Ascending aorta (tissue), 2 donors: ENCODE results near the gene TLX1. TPM values are rescaled to one million over a fixed set of nuclear protein-coding genes. Genes with fewer than 3 reads are reported as not detected.

Source experiments
- DNase-seq, 2 donors: peaks; one replicate each; pipeline ENCODE4 v3.0.0-alpha.2; 2019; ENCODE audit warnings: low spot score in 2 of 2
- H3K27ac ChIP-seq, 2 donors: fragments of 200-600 bp; sonication (generic); one replicate each; pipeline ENCODE4 v1.5.1; 2016 to 2017; ENCODE audit warnings: mild to moderate bottlenecking in 1 of 2
- H3K27me3 ChIP-seq: fragments of 200-600 bp; sonication (generic); one replicate; pipeline ENCODE4 v1.5.1; 2017
- H3K36me3 ChIP-seq, 2 donors: fragments of 200-600 bp; sonication (generic); one replicate each; pipeline ENCODE4 v1.5.1; 2016
- H3K4me1 ChIP-seq, 2 donors: fragments of 200-600 bp; sonication (generic); one replicate each; pipeline ENCODE4 v1.5.1; 2016 to 2017; ENCODE audit warnings: mild to moderate bottlenecking in 1 of 2
- H3K4me3 ChIP-seq, 2 donors: fragments of 200-600 bp; sonication (generic); one replicate each; pipeline ENCODE4 v1.5.1; 2016 to 2017; ENCODE audit warnings: mild to moderate bottlenecking in 1 of 2
- H3K9me3 ChIP-seq, 2 donors: fragments of 200-600 bp; sonication (generic); one replicate each; pipeline ENCODE4 v1.5.1; 2016
- CTCF ChIP-seq, 3 experiments: fragments of 200-600 bp in 2 of 3; fragments of 450-650 bp in 1 of 3; sonication (generic) in 2 of 3; IDR thresholded peaks; one replicate each; pipeline ENCODE4 v1.5.1; 2016 to 2019; ENCODE audit warnings: antibody characterized with exemption in 3 of 3, mild to moderate bottlenecking in 1 of 3, moderate library complexity in 1 of 3
- intact Hi-C: fragments of 100-400 bp; cut with DNase I; formaldehyde crosslinking; loops from one replicate; pipeline ENCODE4 v1.15.1; 2023
- total RNA-seq: library from RNA; depleted of rRNA; stranded (reverse); fragments of >200 nt; gene quantifications from one replicate; pipeline ENCODE4 v1.1.0, GENCODE V29; 2016

The TLX1 gene
- total RNA-seq, 1 donor from 2014 or later = not detected

GRCh38 chr10:101123815-101124617 is 7.1 kb upstream of the TLX1 start:
- intact Hi-C loops = no loop called here

GRCh38 chr10:101124933-101125332 is 6.2 kb upstream of the TLX1 start:
- no peak for TF ChIP-seq CTCF (IDR thresholded peaks at IDR 0.05)
- Histone ChIP-seq H3K27me3 (peaks cover 8% of the 10 kb centered on the region), H3K27ac (no peak overlapping the region), H3K4me1 (peaks cover 0 to 11% of the 10 kb centered on the region in 2 donors), H3K36me3 (no peaks in the 10 kb centered on the region), H3K4me3 (no peak overlapping the region), H3K9me3 (no peaks in the 10 kb centered on the region)
- DNase-seq = no peak
- intact Hi-C loops = no loop called here

More at GRCh38 chr10:101123815-101124617, 7.1 kb upstream of the TLX1 start:
- Histone ChIP-seq H3K36me3 (no peaks in the 10 kb centered on the region), H3K4me1 (peaks cover 0 to 11% of the 10 kb centered on the region in 2 donors), H3K27ac (no peak overlapping the region), H3K4me3 (peak overlapping the region in 1 of 2 donors; percentile 26), H3K9me3 (no peaks in the 10 kb centered on the region), H3K27me3 (peaks cover 8% of the 10 kb centered on the region)
- no peak for TF ChIP-seq CTCF (IDR thresholded peaks at IDR 0.05)
- DNase-seq = no peak

- intact Hi-C loops = no loop called here
These were observed 4.1 kb upstream of the TLX1 start for GRCh38 chr10:101126684-101127628.

GRCh38 chr10:101130141-101130540 is 959 bp upstream of the TLX1 start:
- H3K9me3 ChIP-seq = no peaks in the 10 kb centered on the region
- H3K36me3 ChIP-seq = no peaks in the 10 kb centered on the region
- no peak overlapping the region for H3K27ac ChIP-seq
- H3K4me1 ChIP-seq = peaks cover 18 to 24% of the 10 kb centered on the region in 2 donors
- intact Hi-C loops = no loop called here
- H3K4me3 ChIP-seq = no peak overlapping the region
- DNase-seq = no peak
- peaks cover 38% of the 10 kb centered on the region for H3K27me3 ChIP-seq
- no peak for TF ChIP-seq CTCF (IDR thresholded peaks at IDR 0.05)

More at GRCh38 chr10:101126684-101127628, 4.1 kb upstream of the TLX1 start:
- H3K36me3 ChIP-seq = no peaks in the 10 kb centered on the region
- H3K27me3 ChIP-seq = peaks cover 18% of the 10 kb centered on the region
- no peak for TF ChIP-seq CTCF (IDR thresholded peaks at IDR 0.05)
- H3K4me1 ChIP-seq = peaks cover 10 to 19% of the 10 kb centered on the region in 2 donors
- no peak overlapping the region for H3K4me3 ChIP-seq
- no peaks in the 10 kb centered on the region for H3K9me3 ChIP-seq
- no peak for DNase-seq
- H3K27ac ChIP-seq = no peak overlapping the region

GRCh38 chr10:101131962-101132635 is 999 bp downstream of the TLX1 start:
- Histone ChIP-seq H3K27me3 (peaks cover 45% of the 10 kb centered on the region), H3K27ac (no peak overlapping the region), H3K4me3 (peak overlapping the region; percentile 44 to 57), H3K4me1 (peaks cover 18 to 24% of the 10 kb centered on the region in 2 donors), H3K36me3 (no peaks in the 10 kb centered on the region), H3K9me3 (no peaks in the 10 kb centered on the region)
- intact Hi-C loops = no loop called here
- no peak for TF ChIP-seq CTCF (IDR thresholded peaks at IDR 0.05)
- DNase-seq = no peak
